Fibroblast of gingiva (primary cell): ENCODE measurements around the gene MLLT3.
"Not testable (repeated sequence)": the region's sequence is repeated elsewhere in the genome, so short reads cannot be mapped to it uniquely, and the experiment has no call there.

Source experiments
- DNase-seq: peaks from one replicate; pipeline ENCODE4 v3.0.0-alpha.2; 2011; ENCODE audit warnings: low read depth

Gene MLLT3

GRCh38 chr9:20594608-20595007 is 27.7 kb downstream of the MLLT3 start:
- DNase-seq, result no peak

- peak; percentile 84 for DNase-seq
Observed at GRCh38 chr9:20593537-20593936, 28.8 kb downstream of the MLLT3 start.

GRCh38 chr9:20593105-20593504 is 29.2 kb downstream of the MLLT3 start:
- DNase-seq, result no peak

GRCh38 chr9:20592673-20593072 is 29.6 kb downstream of the MLLT3 start:
- no peak for DNase-seq

- no peak for DNase-seq
Observed at GRCh38 chr9:20591223-20591622, 31.1 kb downstream of the MLLT3 start.

- no peak for DNase-seq
Observed at GRCh38 chr9:20584968-20585643, 37.2 kb downstream of the MLLT3 start.

GRCh38 chr9:20583088-20583487 is 39.2 kb downstream of the MLLT3 start:
- DNase-seq, result not testable (repeated sequence)

- DNase-seq, result no peak
Observed at GRCh38 chr9:20582150-20582549, 40.1 kb downstream of the MLLT3 start.

GRCh38 chr9:20580673-20581072 is 41.6 kb downstream of the MLLT3 start:
- DNase-seq, result no peak

- no peak for DNase-seq
Observed at GRCh38 chr9:20579524-20580314, 42.6 kb downstream of the MLLT3 start.

- no peak for DNase-seq
Observed at GRCh38 chr9:20573023-20573422, 49.3 kb downstream of the MLLT3 start.

- DNase-seq, result peak; percentile 72
Observed at GRCh38 chr9:20570756-20571155, 51.5 kb downstream of the MLLT3 start.

- DNase-seq, result peak; percentile 50
Observed at GRCh38 chr9:20570087-20570486, 52.2 kb downstream of the MLLT3 start.

- no peak for DNase-seq
Observed at GRCh38 chr9:20569525-20569924, 52.8 kb downstream of the MLLT3 start.

- DNase-seq, result no peak
Observed at GRCh38 chr9:20568400-20568799, 53.9 kb downstream of the MLLT3 start.

GRCh38 chr9:20566401-20566800 is 55.9 kb downstream of the MLLT3 start:
- DNase-seq, result no peak

GRCh38 chr9:20564650-20565049 is 57.6 kb downstream of the MLLT3 start:
- no peak for DNase-seq

GRCh38 chr9:20563917-20564316 is 58.4 kb downstream of the MLLT3 start:
- no peak for DNase-seq

GRCh38 chr9:20562051-20562450 is 60.2 kb downstream of the MLLT3 start:
- DNase-seq, result no peak

- peak; percentile 69 for DNase-seq
Observed at GRCh38 chr9:20561531-20561930, 60.8 kb downstream of the MLLT3 start.

GRCh38 chr9:20559231-20559890 is 62.9 kb downstream of the MLLT3 start:
- DNase-seq, result no peak

- DNase-seq, result peak; percentile 90
Observed at GRCh38 chr9:20558566-20559016, 63.7 kb downstream of the MLLT3 start.
